Nephron progenitor cell (in vitro differentiated cells): ENCODE measurements around the gene PRKCE.
A peak's percentile ranks its signal among the peaks of the same experiment; 100 is the strongest.
"Not testable (repeated sequence)": the region's sequence is repeated elsewhere in the genome, so short reads cannot be mapped to it uniquely, and the experiment has no call there.

Experiments
- DNase-seq: peaks from one replicate; pipeline ENCODE4 v3.0.0; 2021
- H3K27ac Mint-ChIP-seq: 2 replicates; pipeline ENCODE4 v1.8.0; 2021; ENCODE audit warnings: mild to moderate bottlenecking, moderate library complexity, mixed read lengths
- H3K27me3 Mint-ChIP-seq: 2 replicates; pipeline ENCODE4 v1.8.0; 2021; ENCODE audit warnings: mild to moderate bottlenecking, low read depth, mixed read lengths; ENCODE audit not compliant: poor library complexity
- H3K36me3 Mint-ChIP-seq: 2 replicates; pipeline ENCODE4 v1.8.0; 2021; ENCODE audit warnings: low read depth, mixed read lengths
- H3K4me1 Mint-ChIP-seq: 2 replicates; pipeline ENCODE4 v1.8.0; 2021; ENCODE audit warnings: mixed read lengths
- H3K4me3 Mint-ChIP-seq: 2 replicates; pipeline ENCODE4 v1.8.0; 2021; ENCODE audit warnings: mild to moderate bottlenecking, moderate library complexity, mixed read lengths
- H3K9me3 Mint-ChIP-seq: 2 replicates; pipeline ENCODE4 v1.8.0; 2021; ENCODE audit warnings: mild to moderate bottlenecking, moderate library complexity, mixed read lengths
- TF ChIP-seq, protein P1 (sequence below): fragments of 200-600 bp; sonication (generic); IDR thresholded peaks from 2 replicates; pipeline ENCODE4 v1.5.0; 2021; ENCODE audit warnings: antibody characterized with exemption

PRKCE gene

DNA sequence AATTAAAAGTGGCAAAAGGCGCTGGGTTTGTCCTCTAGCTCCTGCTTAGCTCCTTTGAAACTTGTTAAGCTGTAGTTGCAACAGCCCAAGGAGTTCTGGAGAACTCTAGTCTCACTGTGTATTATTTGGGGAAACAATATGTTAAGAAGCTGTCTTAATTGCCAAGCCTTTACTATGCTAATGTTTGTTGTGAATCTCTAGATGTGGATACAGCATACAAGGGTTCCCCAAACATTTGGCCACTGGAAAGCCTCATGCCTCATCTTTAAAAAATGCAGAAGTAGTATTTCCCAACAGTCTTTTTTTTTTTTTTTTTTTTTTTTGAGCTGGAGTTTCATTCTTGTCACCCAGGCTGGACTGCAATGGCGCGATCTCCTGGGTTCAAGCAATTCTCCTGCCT, 236.7 kb downstream of the PRKCE start:
- Mint-ChIP-seq H3K27me3 (peaks cover 6% of the 10 kb centered on the region), H3K4me1 (peaks cover 24% of the 10 kb centered on the region), H3K4me3 (no peak overlapping the region), H3K9me3 (no peaks in the 10 kb centered on the region), H3K36me3 (no peaks in the 10 kb centered on the region), H3K27ac (no peak overlapping the region)
- TF ChIP-seq, protein P1, sequence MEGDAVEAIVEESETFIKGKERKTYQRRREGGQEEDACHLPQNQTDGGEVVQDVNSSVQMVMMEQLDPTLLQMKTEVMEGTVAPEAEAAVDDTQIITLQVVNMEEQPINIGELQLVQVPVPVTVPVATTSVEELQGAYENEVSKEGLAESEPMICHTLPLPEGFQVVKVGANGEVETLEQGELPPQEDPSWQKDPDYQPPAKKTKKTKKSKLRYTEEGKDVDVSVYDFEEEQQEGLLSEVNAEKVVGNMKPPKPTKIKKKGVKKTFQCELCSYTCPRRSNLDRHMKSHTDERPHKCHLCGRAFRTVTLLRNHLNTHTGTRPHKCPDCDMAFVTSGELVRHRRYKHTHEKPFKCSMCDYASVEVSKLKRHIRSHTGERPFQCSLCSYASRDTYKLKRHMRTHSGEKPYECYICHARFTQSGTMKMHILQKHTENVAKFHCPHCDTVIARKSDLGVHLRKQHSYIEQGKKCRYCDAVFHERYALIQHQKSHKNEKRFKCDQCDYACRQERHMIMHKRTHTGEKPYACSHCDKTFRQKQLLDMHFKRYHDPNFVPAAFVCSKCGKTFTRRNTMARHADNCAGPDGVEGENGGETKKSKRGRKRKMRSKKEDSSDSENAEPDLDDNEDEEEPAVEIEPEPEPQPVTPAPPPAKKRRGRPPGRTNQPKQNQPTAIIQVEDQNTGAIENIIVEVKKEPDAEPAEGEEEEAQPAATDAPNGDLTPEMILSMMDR = no peak
- DNase-seq = no peak

DNA sequence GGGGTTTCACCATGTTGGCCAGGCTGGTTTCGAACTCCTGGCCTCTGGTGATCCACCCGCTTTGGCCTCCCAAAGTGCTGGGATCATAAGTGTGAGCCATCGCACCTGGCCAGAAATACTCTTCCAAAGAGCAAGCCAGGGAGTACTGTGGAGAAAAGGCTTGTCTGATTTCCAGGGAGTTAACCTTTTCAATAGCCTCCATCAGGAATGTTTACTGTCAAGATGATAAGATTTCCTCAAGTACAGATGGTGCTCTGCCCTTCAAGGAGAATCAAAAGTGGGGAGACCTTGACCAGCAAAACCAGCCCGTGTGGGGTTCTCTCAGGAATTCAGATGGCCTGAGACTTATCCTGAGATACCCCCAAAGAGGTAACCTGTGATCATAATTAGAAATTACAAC, 237.2 kb downstream of the PRKCE start:
- DNase-seq = no peak
- peaks cover 8% of the 10 kb centered on the region for H3K27me3 Mint-ChIP-seq
- H3K36me3 Mint-ChIP-seq = no peaks in the 10 kb centered on the region
- H3K4me1 Mint-ChIP-seq = peaks cover 29% of the 10 kb centered on the region
- TF ChIP-seq, protein P1 = no peak
- H3K4me3 Mint-ChIP-seq = no peak overlapping the region
- H3K27ac Mint-ChIP-seq = no peak overlapping the region
- H3K9me3 Mint-ChIP-seq = no peaks in the 10 kb centered on the region

DNA sequence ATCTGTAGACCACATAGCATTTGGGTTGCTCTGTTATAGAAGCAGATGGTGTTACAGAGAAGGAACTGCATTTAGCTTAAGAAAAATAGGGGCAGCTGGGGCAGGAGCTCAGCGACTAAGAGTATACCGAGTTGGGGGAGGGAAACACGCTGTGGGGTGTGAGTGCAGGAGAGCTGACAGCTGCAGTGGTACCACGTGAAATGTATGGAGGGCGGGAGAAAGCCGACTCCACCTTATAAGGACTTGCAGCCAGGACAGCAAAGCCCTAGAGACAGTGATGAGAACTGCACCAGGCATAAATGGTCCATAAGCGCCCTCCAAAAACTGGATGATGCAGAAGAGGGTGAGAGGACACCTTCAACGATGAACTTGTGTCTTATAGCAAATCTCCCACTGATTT, 237.6 kb downstream of the PRKCE start:
- Mint-ChIP-seq H3K27ac (no peak overlapping the region), H3K4me1 (peaks cover 33% of the 10 kb centered on the region), H3K4me3 (no peak overlapping the region), H3K27me3 (peaks cover 6% of the 10 kb centered on the region), H3K36me3 (no peaks in the 10 kb centered on the region), H3K9me3 (no peaks in the 10 kb centered on the region)
- TF ChIP-seq, protein P1 = no peak
- DNase-seq = no peak

DNA sequence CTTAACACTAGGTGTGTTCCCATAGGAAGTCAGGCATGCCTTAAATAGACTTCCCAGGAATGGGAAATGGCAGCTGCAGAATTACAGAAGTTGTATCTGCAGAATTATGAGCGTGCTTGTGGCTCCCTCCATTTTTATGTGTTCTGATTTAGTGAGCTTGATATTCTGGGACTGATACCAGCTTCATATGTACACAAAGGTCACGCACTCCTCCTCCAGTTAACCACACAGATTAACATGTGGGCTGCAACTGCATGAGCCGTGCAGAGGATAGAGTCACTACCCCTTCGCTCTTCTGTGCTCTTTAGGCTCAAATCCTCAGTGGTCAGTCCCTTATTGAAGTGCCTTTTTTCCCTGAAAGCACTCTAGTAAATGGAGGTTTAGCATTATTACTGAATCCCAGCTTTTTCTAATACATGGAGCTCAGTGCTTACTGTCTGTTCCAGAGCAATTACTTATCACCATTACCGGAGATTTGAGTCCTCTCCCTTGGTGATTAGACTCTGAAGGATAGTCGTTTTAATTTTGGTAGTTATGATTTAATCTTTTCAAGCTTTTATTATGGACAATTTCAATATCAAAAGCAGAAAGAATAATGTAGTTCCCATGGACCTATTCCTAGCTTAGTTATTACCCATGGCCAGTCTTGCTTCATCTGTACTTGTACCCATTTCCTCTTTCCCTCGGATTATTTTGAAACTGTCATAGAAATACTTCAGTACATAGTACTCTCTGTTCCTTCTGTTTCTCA, 238.3 kb downstream of the PRKCE start:
- no peak overlapping the region for H3K4me3 Mint-ChIP-seq

GRCh38 chr2:45890371-45890646, 238.8 kb downstream of the PRKCE start:
- Mint-ChIP-seq H3K27ac (peak overlapping the region; percentile 49), H3K4me1 (peaks cover 36% of the 10 kb centered on the region)
- H3K9me3 Mint-ChIP-seq, H3K4me3 Mint-ChIP-seq, DNase-seq, H3K36me3 Mint-ChIP-seq, H3K27me3 Mint-ChIP-seq: not testable (repeated sequence)

More for the DNA sequence above, 238.3 kb downstream of the PRKCE start:
- TF ChIP-seq, protein P1 = no peak
- no peaks in the 10 kb centered on the region for H3K36me3 Mint-ChIP-seq
- DNase-seq = no peak
- peak overlapping the region; percentile 49 for H3K27ac Mint-ChIP-seq
- peaks cover 36% of the 10 kb centered on the region for H3K4me1 Mint-ChIP-seq
- H3K27me3 Mint-ChIP-seq = peaks cover 6% of the 10 kb centered on the region
- H3K9me3 Mint-ChIP-seq = no peaks in the 10 kb centered on the region

GRCh38 chr2:45890819-45891218, 239.3 kb downstream of the PRKCE start:
- Mint-ChIP-seq H3K4me3 (no peak overlapping the region), H3K27me3 (peaks cover 6% of the 10 kb centered on the region), H3K27ac (no peak overlapping the region), H3K9me3 (no peaks in the 10 kb centered on the region), H3K4me1 (peaks cover 36% of the 10 kb centered on the region), H3K36me3 (no peaks in the 10 kb centered on the region)
- no peak for DNase-seq
- TF ChIP-seq, protein P1 = no peak
